HL-60/S4 treated with retinoic acid at 250 ng/mL for 4 days and 3 days (cell line): Measurements from ENCODE around the gene EMP3.

Experiments used
- in situ Hi-C: fragments of 300-500 bp; cut with MboI; formaldehyde crosslinking; loops from 2 replicates; pipeline ENCODE4 v1.7.0; 2022; ENCODE audit warnings: low sequenced_read_pairs

Gene EMP3

DNA sequence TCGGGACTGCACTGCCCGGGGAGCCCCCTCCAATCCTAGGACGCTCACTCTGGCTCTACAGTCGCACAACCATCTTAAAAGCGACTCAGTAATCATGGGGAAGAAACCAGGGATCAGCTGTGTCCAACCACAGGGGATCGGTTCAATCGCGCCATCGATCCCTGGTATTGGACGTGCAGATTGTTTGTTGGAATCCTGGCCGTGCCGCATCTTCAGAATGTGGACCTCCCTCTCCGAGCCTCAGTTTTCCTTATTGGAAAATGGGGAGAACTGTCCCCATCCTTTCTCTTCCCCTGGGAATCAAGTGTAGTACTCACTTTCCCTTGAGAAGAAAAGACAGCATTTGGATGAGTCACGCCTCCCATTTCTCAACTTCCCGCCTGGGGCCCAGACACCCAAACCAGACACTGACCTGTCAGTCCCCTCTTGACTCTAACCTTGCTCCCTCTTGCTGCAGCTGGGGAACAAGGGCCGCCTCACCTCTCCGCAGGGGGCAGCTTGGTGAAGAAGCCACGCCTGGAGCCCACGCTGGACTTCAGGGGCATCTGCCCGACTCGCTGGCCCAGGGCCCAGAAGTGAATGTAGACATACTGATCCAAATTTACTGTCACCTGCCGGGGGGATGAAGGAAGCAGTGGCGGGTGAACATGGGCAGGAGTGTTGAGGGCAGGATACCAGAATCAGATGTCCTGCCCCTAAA is 17.6 kb downstream of the EMP3 start:
- in situ Hi-C loops = no loop called here

GRCh38 chr19:48344892-48345291 is 19.5 kb downstream of the EMP3 start:
- in situ Hi-C loops = no loop called here

DNA sequence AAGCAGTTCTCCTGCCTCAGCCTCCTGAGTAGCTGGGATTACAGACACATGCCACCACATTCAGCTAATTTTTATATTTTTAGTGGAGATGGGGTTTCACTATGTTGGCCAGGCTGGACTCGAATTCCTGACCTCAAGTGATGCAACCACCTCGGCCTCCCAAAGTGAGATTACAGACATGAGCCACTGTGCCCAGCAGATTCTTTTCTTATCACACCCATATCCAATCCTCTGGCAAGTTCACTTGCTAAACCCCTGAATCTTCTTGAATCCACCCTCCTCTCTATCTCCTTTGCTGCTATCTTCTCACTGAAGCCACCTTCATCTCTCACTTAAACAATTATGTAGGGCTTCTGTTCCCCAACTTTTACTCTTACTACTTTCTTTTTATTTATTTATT is 20.8 kb downstream of the EMP3 start:
- in situ Hi-C loops = no loop called here

GRCh38 chr19:48348045-48348444 is 22.7 kb downstream of the EMP3 start:
- in situ Hi-C loops = no loop called here

DNA sequence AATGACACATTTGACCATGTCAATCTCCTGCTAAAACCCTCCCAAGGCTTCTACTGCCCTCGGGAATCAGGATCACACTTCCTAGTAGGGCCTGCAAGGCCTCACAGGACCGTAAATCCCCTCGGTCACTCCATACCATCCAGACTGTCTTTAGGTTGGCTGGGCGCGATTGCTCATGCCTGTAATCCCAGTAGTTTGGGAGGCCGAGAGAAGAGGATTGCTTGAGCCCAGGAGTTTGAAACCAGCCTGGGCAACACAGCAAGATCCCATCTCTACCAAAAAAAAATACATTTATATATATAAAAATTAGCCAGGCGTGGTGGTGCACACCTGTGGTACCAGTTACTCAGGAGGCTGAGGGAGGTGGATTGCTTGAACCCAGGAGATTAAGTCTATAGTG is 23.4 kb downstream of the EMP3 start:
- in situ Hi-C loops = no loop called here

DNA sequence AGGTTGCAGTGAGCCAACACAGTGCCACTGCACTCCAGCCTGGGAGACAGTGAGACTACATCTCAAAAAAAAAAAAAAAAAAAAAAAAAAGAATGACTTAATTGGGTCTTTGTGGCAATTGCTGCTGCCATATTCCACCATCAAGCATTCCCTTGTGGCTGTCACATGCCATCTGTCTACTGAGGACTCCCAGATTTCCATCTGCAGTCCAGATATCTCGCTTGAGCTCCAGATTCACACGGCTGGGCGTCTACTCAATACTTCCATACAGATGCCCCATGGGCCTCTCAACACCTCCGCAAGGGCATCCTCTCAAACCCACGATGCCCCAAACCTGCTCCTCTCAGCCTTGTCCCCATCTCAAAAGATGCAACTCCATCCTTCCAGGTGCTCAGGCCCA is 25.5 kb downstream of the EMP3 start:
- in situ Hi-C loops = no loop called here

- in situ Hi-C loops = no loop called here
These were observed 26.0 kb downstream of the EMP3 start for GRCh38 chr19:48351341-48351752.

- in situ Hi-C loops = no loop called here
These were observed 28.3 kb downstream of the EMP3 start for GRCh38 chr19:48353677-48354076.

DNA sequence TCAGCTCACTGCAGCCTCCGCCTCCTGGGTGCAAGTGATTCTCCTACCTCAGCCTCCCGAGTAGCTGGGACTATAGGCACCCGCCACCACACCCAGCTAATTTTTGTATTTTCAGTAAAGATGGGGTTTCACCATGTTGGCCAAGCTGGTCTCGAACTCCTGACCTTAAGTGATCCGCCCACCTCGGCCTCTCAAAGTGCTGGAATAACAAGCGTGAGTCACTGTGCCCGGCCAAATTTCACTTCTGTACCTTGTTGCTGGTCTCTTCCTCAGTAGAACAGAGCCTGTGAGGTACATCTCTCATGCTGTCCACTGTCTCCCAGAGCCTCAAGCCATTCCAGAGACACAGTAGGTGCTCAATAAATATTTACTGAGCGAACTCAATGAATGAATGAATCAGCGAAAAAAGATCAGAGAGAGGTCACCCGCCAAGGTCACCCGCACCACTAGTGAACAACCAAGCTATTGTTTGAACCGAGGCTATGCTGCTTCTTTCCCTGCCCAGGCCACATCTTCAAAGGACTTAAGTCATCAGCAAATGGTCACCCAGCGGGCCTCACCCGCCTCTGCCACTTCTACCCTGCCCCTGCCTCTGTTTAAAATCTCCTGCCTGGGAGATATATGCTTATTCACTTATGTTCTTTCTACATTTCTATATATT is 29.1 kb downstream of the EMP3 start:
- in situ Hi-C loops = no loop called here

GRCh38 chr19:48355365-48355954 is 30.1 kb downstream of the EMP3 start:
- in situ Hi-C loops = no loop called here

DNA sequence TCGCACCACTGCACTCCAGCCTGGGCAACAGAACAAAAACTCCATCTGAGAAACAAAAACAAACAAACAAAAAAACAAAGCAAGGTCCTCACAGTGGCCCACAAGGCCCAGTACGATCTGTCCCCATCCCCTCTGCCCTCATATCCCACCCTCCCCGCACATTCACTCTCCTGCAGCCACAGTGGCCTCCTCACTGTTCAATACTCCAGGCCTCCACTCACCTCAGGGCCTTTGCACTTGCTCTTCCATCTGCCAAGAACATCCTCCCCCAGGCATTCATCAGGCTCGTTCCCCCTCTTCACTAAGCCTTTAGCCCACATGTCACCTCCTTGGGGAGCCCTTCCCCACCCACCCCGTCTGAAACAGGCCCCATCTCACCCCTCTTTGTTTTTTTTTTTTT is 33.8 kb downstream of the EMP3 start:
- in situ Hi-C loops = no loop called here

DNA sequence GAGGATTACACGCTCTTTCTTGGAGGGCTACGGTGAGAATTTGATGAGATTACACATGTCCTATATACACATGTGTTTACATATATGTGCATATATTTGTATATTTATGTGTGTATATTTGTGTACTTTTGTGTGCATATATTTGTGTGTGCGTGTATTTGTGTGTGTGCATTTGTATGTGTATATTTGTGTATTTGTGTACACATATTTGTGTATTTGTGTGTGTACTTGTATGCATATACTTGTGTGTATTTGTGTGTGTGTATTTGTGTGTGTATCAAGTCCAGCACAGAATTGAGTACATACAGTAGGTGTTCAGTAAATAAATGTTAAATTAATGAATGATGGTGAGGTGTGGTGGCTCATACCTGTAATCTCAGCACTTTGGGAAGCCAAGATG is 36.6 kb downstream of the EMP3 start:
- in situ Hi-C loops = no loop called here

- in situ Hi-C loops = no loop called here
These were observed 37.6 kb downstream of the EMP3 start for GRCh38 chr19:48362716-48363499.

DNA sequence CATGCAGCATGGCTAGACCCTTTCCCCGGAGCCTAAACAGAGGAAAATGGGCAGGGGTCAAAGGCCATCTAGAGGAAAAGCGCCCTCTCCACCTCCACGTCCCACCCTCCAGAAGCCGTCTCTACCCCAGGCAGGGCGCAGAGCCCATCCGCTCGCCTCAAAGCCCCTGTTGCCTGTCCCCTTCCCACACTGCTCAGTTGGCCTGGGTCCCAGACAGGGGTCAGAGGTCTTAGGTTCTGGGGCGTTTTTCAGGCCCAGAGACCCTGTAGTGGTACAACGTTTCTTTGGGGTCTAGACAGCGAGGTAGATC is 38.1 kb downstream of the EMP3 start:
- in situ Hi-C loops = no loop called here

- in situ Hi-C loops = no loop called here
These were observed 38.7 kb downstream of the EMP3 start, which contains the start of the genes SYNGR4 and TMEM143 for GRCh38 chr19:48363810-48364597. Gene SYNGR4, plus strand, starts transcription at chr19:48364367. Its CDS starts 1,476 bp downstream, at chr19:48365843. Gene TMEM143, minus strand, starts transcription at chr19:48363940. Its CDS starts 20 bp downstream, at chr19:48363920.

DNA sequence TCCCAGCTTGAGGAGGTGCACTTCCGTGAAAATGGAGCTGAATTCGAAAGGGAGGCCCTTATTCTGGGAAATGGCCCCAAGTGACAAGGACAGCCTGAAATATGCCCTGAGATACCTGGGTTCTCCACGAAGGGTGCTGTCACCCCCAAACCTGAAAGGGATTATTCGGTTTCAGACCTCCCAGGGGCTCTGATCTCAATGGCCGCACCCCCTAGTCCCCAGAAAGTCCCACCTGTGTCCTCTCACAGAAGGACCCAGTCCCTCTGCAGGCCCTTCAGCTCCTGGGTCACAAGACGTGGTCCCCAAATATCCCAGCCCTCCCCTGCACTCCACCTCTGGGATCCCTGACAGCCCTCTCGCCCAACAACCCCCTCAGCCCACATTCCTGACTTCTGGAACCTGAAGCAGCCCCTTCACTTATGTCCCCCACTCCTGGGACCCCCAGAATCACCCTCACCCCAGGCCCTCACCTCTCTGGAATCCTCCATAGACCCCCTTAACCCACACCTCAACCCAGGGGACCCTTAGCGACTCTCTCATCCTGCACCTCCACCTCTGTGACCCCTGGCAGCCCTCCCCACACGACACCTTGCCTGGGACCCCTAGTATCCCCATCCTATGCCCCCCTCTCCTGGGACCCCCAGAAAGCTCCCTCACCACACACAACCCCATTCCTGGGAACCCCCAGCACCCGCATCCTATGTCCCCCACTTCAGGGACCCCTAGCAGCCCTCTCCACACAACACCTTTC is 39.4 kb downstream of the EMP3 start:
- in situ Hi-C loops = no loop called here

- in situ Hi-C loops = no loop called here
These were observed 40.2 kb downstream of the EMP3 start for GRCh38 chr19:48365602-48366001.

DNA sequence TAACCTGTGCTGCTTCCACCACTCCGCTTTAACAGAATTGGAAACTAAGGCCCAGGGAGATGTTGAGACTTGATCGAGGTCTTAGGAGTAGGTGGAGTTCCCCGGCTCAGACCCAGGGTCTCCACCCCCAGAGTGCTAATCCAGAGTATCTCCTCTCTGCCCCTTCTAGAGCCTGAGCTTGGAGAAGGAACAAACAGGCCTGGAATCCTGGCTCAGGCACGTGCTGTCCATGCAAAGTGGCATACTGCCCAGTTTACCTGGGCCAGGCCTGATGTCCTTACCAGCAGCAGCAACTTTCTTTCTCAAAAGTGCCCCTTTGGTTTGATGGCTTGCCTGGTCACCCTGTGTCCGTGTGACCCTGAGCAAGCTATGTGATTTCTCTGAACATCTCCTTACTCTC is 42.5 kb downstream of the EMP3 start:
- in situ Hi-C loops = no loop called here

- in situ Hi-C loops = no loop called here
These were observed 43.6 kb downstream of the EMP3 start for GRCh38 chr19:48368936-48369335.

- in situ Hi-C loops = no loop called here
These were observed 45.6 kb downstream of the EMP3 start for GRCh38 chr19:48370955-48371354.
